Body of pancreas (tissue), 4 donors: ENCODE measurements around the gene PARS2. TPM values are rescaled to one million over a fixed set of nuclear protein-coding genes. Genes with fewer than 3 reads are reported as not detected.

ENCODE experiments used
- ATAC-seq: fragments of 150-250 bp; one replicate; pipeline ENCODE4 v1.9.1; 2016
- DNase-seq, 4 donors: peaks; one replicate each; pipeline ENCODE4 v3.0.0-alpha.2; 2019
- H3K27ac ChIP-seq, 4 donors: fragments of 200-600 bp; sonication (generic); 1 replicate in 3 of 4; 2 replicates in 1 of 4; pipeline versions ENCODE4 v1.5.1 to v1.6.1; 2016 to 2019; ENCODE audit warnings: mild to moderate bottlenecking in 1 of 4, mixed read lengths in 1 of 4, moderate library complexity in 1 of 4
- H3K27me3 ChIP-seq, 2 donors: fragments of 200-600 bp; sonication (generic); one replicate each; pipeline ENCODE4 v1.6.0; 2016; ENCODE audit warnings: mild to moderate bottlenecking in 1 of 2
- H3K36me3 ChIP-seq, 2 donors: fragments of 200-600 bp; sonication (generic); replicated peaks in 1 of 2; 2 replicates each; pipeline ENCODE4 v1.5.1; 2016; ENCODE audit warnings: low read depth in 2 of 2; ENCODE audit not compliant: insufficient read depth in 1 of 2
- H3K4me1 ChIP-seq: fragments of 200-600 bp; sonication (generic); one replicate; pipeline ENCODE4 v1.6.0; 2016
- H3K4me3 ChIP-seq, 2 donors: fragments of 200-600 bp; sonication (generic); 1 replicate in 1 of 2; 2 replicates in 1 of 2; pipeline ENCODE4 v1.5.1; 2016 to 2019
- H3K9me3 ChIP-seq, 3 donors: fragments of 200-600 bp; sonication (generic); 1 replicate in 2 of 3; 2 replicates in 1 of 3; pipeline ENCODE4 v1.5.1; 2016
- POLR2A ChIP-seq, 3 donors: fragments of 450-650 bp; IDR thresholded peaks; one replicate each; pipeline ENCODE4 v1.6.1; 2016; ENCODE audit warnings: antibody characterized with exemption in 3 of 3, mild to moderate bottlenecking in 2 of 3
- WGBS, 2 donors: methylation state at CpG; one replicate each; pipeline ENCODE4 v1.1.5; 2017; 5-methylcytosine and 5-hydroxymethylcytosine counted together
- intact Hi-C: fragments of 100-400 bp; cut with DNase I; formaldehyde crosslinking; loops from one replicate; pipeline ENCODE4 v1.15.1; 2023
- total RNA-seq, 2 donors: library from RNA; depleted of rRNA; stranded (reverse); fragments of >200 nt; gene quantifications; one replicate each; pipeline ENCODE4 v1.1.0, GENCODE V29; 2016
- TF ChIP-seq, protein P1 (sequence below), 7 experiments: fragments of 450-650 bp in 4 of 7; fragments of 200-600 bp in 3 of 7; sonication (generic) in 3 of 7; IDR thresholded peaks; one replicate each; pipeline ENCODE4 v1.5.1; 2016 to 2019; ENCODE audit warnings: antibody characterized with exemption in 7 of 7

The PARS2 gene
- total RNA-seq, 2 donors from 2014 or later = 0.66 to 2.3 TPM

DNA sequence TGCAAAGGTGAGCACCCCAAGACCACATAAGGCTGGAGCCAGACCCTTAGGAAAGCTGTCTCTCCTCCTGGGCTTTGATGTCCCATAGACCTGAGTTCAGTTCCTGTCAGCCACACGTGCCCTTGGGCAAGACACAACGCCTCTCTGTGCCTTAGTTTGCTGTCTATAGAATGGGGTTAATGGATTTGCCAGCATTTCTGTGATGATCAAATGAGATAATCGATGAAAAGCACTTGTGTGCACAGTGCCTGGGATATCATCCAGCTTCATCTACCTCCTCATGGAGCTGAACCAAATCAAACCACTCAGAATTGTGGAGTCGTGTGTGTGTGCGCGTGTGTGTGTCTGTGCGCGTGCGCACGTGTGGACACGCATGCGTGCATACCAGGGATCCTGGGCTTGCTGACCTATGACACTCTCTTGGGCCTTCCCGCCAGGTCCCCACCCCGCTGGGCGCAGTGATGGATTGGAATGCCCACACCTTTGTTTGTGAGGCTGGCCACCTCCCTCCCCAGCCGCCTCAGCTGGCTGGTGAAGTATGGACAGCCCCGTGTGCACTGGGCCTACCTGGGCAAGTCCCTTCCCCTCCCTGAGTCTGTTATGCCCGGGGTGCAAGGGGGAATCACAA is 31.6 kb upstream of the PARS2 start:
- Histone ChIP-seq H3K27ac (peak overlapping the region in 1 of 4 donors; percentile 47), H3K4me1 (peaks cover 51% of the 10 kb centered on the region), H3K36me3 (no peaks in the 10 kb centered on the region), H3K27me3 (no peaks in the 10 kb centered on the region), H3K4me3 (no peak overlapping the region), H3K9me3 (no peaks in the 10 kb centered on the region)
- intact Hi-C loops = no loop called here
- ATAC-seq (no peak), DNase-seq (peak in 2 of 4 donors; percentile 18 to 30)
- WGBS, 2 donors = 84 to 85% methylated on average over 10 to 18 of the region's 18 CpGs
- no peak for TF ChIP-seq POLR2A (IDR thresholded peaks at IDR 0.05)
- TF ChIP-seq, protein P1, sequence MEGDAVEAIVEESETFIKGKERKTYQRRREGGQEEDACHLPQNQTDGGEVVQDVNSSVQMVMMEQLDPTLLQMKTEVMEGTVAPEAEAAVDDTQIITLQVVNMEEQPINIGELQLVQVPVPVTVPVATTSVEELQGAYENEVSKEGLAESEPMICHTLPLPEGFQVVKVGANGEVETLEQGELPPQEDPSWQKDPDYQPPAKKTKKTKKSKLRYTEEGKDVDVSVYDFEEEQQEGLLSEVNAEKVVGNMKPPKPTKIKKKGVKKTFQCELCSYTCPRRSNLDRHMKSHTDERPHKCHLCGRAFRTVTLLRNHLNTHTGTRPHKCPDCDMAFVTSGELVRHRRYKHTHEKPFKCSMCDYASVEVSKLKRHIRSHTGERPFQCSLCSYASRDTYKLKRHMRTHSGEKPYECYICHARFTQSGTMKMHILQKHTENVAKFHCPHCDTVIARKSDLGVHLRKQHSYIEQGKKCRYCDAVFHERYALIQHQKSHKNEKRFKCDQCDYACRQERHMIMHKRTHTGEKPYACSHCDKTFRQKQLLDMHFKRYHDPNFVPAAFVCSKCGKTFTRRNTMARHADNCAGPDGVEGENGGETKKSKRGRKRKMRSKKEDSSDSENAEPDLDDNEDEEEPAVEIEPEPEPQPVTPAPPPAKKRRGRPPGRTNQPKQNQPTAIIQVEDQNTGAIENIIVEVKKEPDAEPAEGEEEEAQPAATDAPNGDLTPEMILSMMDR (IDR thresholded peaks at IDR 0.05) = no peak

DNA sequence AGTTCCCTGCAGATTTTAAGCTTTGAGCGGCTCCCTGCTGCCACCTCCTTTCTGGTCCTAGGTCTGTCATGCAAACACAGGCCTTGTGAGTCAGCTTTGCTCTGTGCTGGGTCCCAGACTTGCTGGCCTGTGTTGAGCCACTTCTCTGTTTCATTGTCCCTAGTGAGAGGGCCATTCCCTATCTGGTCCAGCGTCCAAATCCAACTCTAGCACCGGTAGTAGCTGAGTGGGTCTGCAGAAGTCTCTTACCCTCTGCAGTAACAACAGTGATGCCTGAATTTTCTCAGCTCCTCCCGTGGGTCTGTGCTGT is 31.0 kb upstream of the PARS2 start:
- no peak for TF ChIP-seq POLR2A (IDR thresholded peaks at IDR 0.05)
- TF ChIP-seq, protein P1 (IDR thresholded peaks at IDR 0.05) = no peak
- Histone ChIP-seq H3K27me3 (no peaks in the 10 kb centered on the region), H3K27ac (peak overlapping the region in 1 of 4 donors; percentile 47), H3K4me1 (peaks cover 46% of the 10 kb centered on the region), H3K9me3 (no peaks in the 10 kb centered on the region), H3K36me3 (no peaks in the 10 kb centered on the region), H3K4me3 (no peak overlapping the region)
- no peak for ATAC-seq
- DNase-seq = no peak
- 74% methylated on average over 4 of the region's 4 CpGs for WGBS, 2 donors
- intact Hi-C loops = no loop called here

GRCh38 chr1:54794451-54795355 is 30.4 kb upstream of the PARS2 start:
- WGBS, 2 donors = 56 to 69% methylated on average over 3 to 4 of the region's 4 CpGs
- Histone ChIP-seq H3K27ac (peak overlapping the region in 2 of 4 donors; percentile 21 to 47), H3K4me3 (no peak overlapping the region), H3K27me3 (no peaks in the 10 kb centered on the region), H3K36me3 (no peaks in the 10 kb centered on the region), H3K9me3 (no peaks in the 10 kb centered on the region), H3K4me1 (peaks cover 40% of the 10 kb centered on the region)
- peak; percentile 28 for ATAC-seq
- peak in 2 of 4 donors; percentile 27 to 29 for DNase-seq
- intact Hi-C loops = no loop called here
- TF ChIP-seq POLR2A (IDR thresholded peaks at IDR 0.05) = no peak
- TF ChIP-seq, protein P1 (IDR thresholded peaks at IDR 0.05) = no peak

- no peak for TF ChIP-seq POLR2A (IDR thresholded peaks at IDR 0.05)
- TF ChIP-seq, protein P1 (IDR thresholded peaks at IDR 0.05) = no peak
- ATAC-seq (no peak), DNase-seq (no peak)
- H3K27me3 ChIP-seq = no peaks in the 10 kb centered on the region
- H3K36me3 ChIP-seq = no peaks in the 10 kb centered on the region
- WGBS, 2 donors = 82 to 86% methylated on average over 6 to 7 of the region's 7 CpGs
- no peaks in the 10 kb centered on the region for H3K9me3 ChIP-seq
- intact Hi-C loops = no loop called here
- no peak overlapping the region for H3K4me3 ChIP-seq
- H3K27ac ChIP-seq = no peak overlapping the region
- H3K4me1 ChIP-seq = peaks cover 21% of the 10 kb centered on the region
Observed at GRCh38 chr1:54792686-54793282, 28.5 kb upstream of the PARS2 start.
